Astrocyte (in vitro differentiated cells and primary cell): ENCODE measurements around the gene RDM1.
"Not testable (repeated sequence)": the region's sequence is repeated elsewhere in the genome, so short reads cannot be mapped to it uniquely, and the experiment has no call there.

Experiments
- CTCF ChIP-seq: IDR thresholded peaks from 2 replicates; pipeline ENCODE4 v1.5.1; 2011; ENCODE audit warnings: low read depth, mild to moderate bottlenecking, inconsistent platforms, low read length, moderate library complexity; ENCODE audit not compliant: insufficient read depth
- EZH2 ChIP-seq: IDR thresholded peaks from 2 replicates; pipeline ENCODE4 v1.6.1; 2012; ENCODE audit warnings: mild to moderate bottlenecking, low read length, inconsistent platforms; ENCODE audit not compliant: insufficient read depth

- not testable (repeated sequence) for TF ChIP-seq CTCF, EZH2
Observed at GRCh38 chr17:35938492-35938891, 7.9 kb upstream of the RDM1 start.
